Fibroblast of mammary gland (primary cell): ENCODE measurements around the gene ARVCF.

Source experiments
- DNase-seq: peaks from one replicate; pipeline ENCODE4 v3.0.0-alpha.2; 2010; ENCODE audit warnings: low read depth
- H3K4me3 ChIP-seq: 2 replicates; pipeline ENCODE4 v1.5.1; 2011; ENCODE audit warnings: low read depth, mild to moderate bottlenecking, low read length, moderate library complexity; ENCODE audit not compliant: control insufficient read depth
- CTCF ChIP-seq: conservative IDR thresholded peaks from 2 replicates; pipeline ENCODE4 v1.5.1; 2011; ENCODE audit warnings: low read depth, low read length, inconsistent platforms; ENCODE audit not compliant: control insufficient read depth, insufficient read depth

ARVCF gene

DNA sequence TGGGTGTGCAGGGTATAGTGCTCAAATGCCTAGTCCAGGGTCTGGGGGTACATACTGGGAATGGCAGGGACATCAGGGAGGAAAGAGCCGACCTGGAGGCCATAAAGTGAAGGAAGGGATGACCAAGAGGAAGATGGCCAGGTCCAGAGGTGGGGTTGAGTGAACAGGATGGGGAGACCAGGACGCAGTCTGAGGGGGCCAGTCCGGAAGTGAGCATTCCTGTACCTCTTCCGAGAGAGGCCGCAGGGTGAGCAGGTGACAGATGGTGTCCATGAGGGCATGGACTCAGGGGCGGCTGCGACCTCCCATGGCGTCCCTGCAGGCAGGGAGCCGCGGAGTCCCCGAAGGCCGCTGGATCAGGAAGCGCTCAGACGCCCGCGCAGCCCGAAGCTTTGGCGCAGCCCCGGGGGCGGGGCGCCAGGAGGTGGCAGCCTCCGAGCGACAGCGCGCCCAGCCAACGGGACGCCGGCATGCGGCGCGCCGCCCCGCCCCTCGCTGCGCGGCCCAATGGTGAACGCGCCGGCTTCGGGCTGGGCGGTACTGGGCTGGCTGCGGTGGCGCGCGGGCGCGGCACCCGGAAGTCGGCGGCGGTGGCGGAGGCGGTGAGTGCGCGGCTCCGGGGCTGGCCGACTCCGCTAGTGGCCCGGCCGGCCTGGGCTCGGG is 4.0 kb upstream of the ARVCF start, which contains the start of gene TANGO2:
Gene TANGO2 (plus strand): TSS at position 578 of the 663 bp plus-strand sequence. CDS start 15,689 bp downstream, outside the sequence.
- H3K4me3 ChIP-seq = peak within 1 kb of the TSS; percentile 88
- TF ChIP-seq CTCF = no peak
- DNase-seq = peak; percentile 83

GRCh38 chr22:20019661-20020532 is 3.3 kb upstream of the ARVCF start:
- DNase-seq = no peak
- TF ChIP-seq CTCF = no peak
- no peak overlapping the region for H3K4me3 ChIP-seq

DNA sequence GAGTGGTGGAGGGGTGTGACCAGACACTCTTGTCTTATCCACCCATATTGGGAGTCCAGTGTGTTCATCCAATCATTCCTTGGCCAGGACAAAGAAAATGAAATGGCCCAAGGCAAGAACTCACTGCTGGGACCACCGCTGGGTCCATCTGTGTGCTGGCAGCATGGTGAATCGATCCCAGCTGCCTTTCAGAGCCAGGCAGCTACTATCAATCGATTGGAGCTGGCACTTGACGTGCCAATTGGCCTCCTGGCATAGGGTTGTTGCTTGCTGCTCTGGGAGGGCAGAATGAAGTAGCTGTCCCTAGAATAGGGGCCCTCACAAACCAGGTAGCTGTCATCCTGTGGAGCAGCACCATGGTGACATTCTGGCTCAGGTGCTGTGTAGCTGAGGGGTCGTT is 1.4 kb upstream of the ARVCF start:
- no peak for TF ChIP-seq CTCF
- no peak overlapping the region for H3K4me3 ChIP-seq
- DNase-seq = no peak

DNA sequence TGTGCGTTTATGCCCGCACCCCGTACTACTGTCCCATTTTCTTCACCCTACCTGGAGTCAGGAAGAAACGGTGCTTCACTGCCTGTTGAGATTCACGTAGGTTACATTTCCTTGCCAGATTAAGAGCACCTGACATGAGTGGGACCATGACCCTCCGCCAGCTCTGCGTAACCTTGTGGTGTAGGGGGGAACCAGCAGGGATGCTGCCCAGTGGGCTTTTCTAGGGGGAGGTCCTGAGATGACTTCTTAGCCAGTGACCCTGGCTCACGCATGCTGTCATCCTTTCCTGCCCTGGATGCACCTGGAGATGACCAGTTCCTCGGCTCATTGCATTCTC is 967 bp upstream of the ARVCF start:
- TF ChIP-seq CTCF = no peak
- no peak for DNase-seq
- no peak overlapping the region for H3K4me3 ChIP-seq

- TF ChIP-seq CTCF = no peak
- DNase-seq = no peak
- H3K4me3 ChIP-seq = peak overlapping the region; percentile 44
Observed at GRCh38 chr22:20015971-20016733, 471 bp downstream of the ARVCF start.

DNA sequence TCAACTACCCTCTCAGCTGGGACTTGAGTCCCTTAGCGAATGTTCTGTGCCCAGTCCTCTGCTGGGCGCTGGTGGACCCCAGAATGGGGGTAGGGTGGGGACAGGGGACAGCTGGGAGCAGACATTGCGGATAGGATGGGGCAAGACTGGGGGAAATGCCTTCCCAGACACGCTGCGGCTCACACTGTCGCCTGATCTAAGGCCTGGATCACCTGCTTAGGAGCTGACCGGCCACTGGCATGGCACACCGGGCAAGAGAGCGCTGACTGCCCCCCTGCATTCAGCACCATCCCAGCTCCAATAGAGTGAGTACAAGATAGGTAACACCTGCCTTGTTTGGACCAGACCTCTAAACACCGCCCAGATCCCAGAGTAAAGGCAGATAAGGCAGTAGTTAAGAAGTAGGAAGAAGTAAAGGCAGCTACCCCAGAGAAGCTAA is 1.4 kb downstream of the ARVCF start:
- no peak for DNase-seq
- H3K4me3 ChIP-seq = no peak overlapping the region
- no peak for TF ChIP-seq CTCF
